Activated B cell treated with CpG ODN at 0.5 μM for 24 hours (primary cell): ENCODE measurements around the gene TCF15. TPM values are rescaled to one million over a fixed set of nuclear protein-coding genes. Genes with fewer than 3 reads are reported as not detected.

Experiments
- ATAC-seq: fragments of 200-7000 bp; cut with Tn5 transposase; one replicate; pipeline ENCODE4 v1.10.0; 2021; ENCODE audit warnings: low read depth, mild to moderate bottlenecking, moderate library complexity
- CTCF ChIA-PET: fragments of 350-600 bp; sonication (Branson Sonifier 250); formaldehyde crosslinking; loops from one replicate; lab custom pipeline; 2021; ENCODE audit warnings: antibody characterized with exemption; lab: Charles Lee
- POLR2A ChIA-PET: fragments of 350-600 bp; sonication (Branson Sonifier 250); formaldehyde crosslinking; loops from one replicate; lab custom pipeline; 2021; ENCODE audit warnings: antibody characterized with exemption; lab: Charles Lee
- DNase-seq: peaks from one replicate; pipeline ENCODE4 v3.0.0; 2022
- H3K27ac Mint-ChIP-seq: one replicate; pipeline ENCODE4 v1.8.0; 2020; ENCODE audit warnings: mixed read lengths
- H3K27me3 Mint-ChIP-seq: one replicate; pipeline ENCODE4 v1.8.0; 2021; ENCODE audit warnings: mixed read lengths
- H3K36me3 Mint-ChIP-seq: one replicate; pipeline ENCODE4 v1.8.0; 2021; ENCODE audit warnings: low read depth, mixed read lengths
- H3K4me1 Mint-ChIP-seq: one replicate; pipeline ENCODE4 v1.8.0; 2021; ENCODE audit warnings: mixed read lengths
- H3K4me3 Mint-ChIP-seq: one replicate; pipeline ENCODE4 v1.8.0; 2020; ENCODE audit warnings: mild to moderate bottlenecking, mixed read lengths
- H3K9me3 Mint-ChIP-seq: one replicate; pipeline ENCODE4 v1.8.0; 2020; ENCODE audit warnings: mixed read lengths
- CTCF ChIP-seq: fragments of 200-600 bp; IDR thresholded peaks from one replicate; pipeline ENCODE4 v1.8.0; 2022; ENCODE audit warnings: antibody characterized with exemption, mild to moderate bottlenecking
- intact Hi-C: fragments of 100-400 bp; cut with micrococcal nuclease; formaldehyde crosslinking; loops from one replicate; pipeline ENCODE4 v1.15.1; 2024
- total RNA-seq: library from RNA; stranded (reverse); gene quantifications from 2 replicates; pipeline ENCODE4 v1.2.3, GENCODE V29; 2022

Gene TCF15
- total RNA-seq, 1 donor from 2014 or later: not detected

- Mint-ChIP-seq H3K9me3 (no peaks in the 10 kb centered on the region), H3K4me1 (no peaks in the 10 kb centered on the region), H3K27ac (no peak overlapping the region), H3K4me3 (no peak overlapping the region), H3K36me3 (no peaks in the 10 kb centered on the region), H3K27me3 (peaks cover 22% of the 10 kb centered on the region)
- DNase-seq: no peak
- ChIA-PET CTCF (interaction anchor here (1.3 to 1.9 kb wide), 3 partner anchors 83 to 176 kb away, joined by 5 to 12 read pairs (median 8); no protein-coding TSS in a partner anchor), POLR2A (no interaction called here)
- intact Hi-C loops: loop anchor here (5.0 kb wide), 1 partner anchor 105 kb away; no protein-coding TSS in a partner anchor
- ATAC-seq: no peak
- TF ChIP-seq CTCF: no peak
Observed at GRCh38 chr20:562232-562897, 47.7 kb downstream of the TCF15 start.

GRCh38 chr20:561437-562231 lies 48.5 kb downstream of the TCF15 start:
- peaks cover 17% of the 10 kb centered on the region for H3K27me3 Mint-ChIP-seq
- CTCF ChIA-PET: interaction anchor here (0.8 to 1.9 kb wide), 5 partner anchors 84 to 178 kb away, joined by 4 to 12 read pairs (median 8); no protein-coding TSS in a partner anchor
- intact Hi-C loops: loop anchor here (1.0 to 5.0 kb wide), 3 partner anchors 84 to 178 kb away; no protein-coding TSS in a partner anchor
- POLR2A ChIA-PET: no interaction called here
- DNase-seq (no peak), ATAC-seq (peak; percentile 72)
- H3K9me3 Mint-ChIP-seq: no peaks in the 10 kb centered on the region
- H3K36me3 Mint-ChIP-seq: no peaks in the 10 kb centered on the region
- TF ChIP-seq CTCF: no peak
- H3K4me1 Mint-ChIP-seq: no peaks in the 10 kb centered on the region
- no peak overlapping the region for H3K27ac Mint-ChIP-seq
- H3K4me3 Mint-ChIP-seq: no peak overlapping the region

DNA sequence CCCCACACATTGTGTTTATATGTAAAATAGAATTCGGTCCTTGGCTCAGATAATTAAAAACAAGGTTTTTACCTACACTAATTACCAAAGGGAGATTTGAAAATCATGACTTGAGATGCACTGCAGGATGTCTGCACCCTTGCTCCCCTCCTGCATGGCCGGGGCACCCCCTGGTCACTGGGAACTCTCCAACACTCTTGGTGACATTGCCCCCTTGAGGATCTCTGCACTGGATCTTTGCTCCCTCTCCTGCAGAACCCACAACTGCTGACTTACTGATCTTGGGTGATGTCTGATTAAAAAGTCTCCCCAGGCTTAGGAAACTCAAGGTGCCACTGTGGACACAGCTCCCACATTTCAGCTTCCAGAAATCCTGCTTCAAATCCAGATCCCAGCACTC lies 49.4 kb downstream of the TCF15 start:
- no peaks in the 10 kb centered on the region for H3K9me3 Mint-ChIP-seq
- H3K27ac Mint-ChIP-seq: no peak overlapping the region
- H3K27me3 Mint-ChIP-seq: peaks cover 18% of the 10 kb centered on the region
- no peaks in the 10 kb centered on the region for H3K4me1 Mint-ChIP-seq
- TF ChIP-seq CTCF: no peak
- H3K36me3 Mint-ChIP-seq: no peaks in the 10 kb centered on the region
- POLR2A ChIA-PET: no interaction called here
- no peak for ATAC-seq
- no peak for DNase-seq
- intact Hi-C loops: loop anchor here (1.0 to 5.0 kb wide), 3 partner anchors 85 to 179 kb away; no protein-coding TSS in a partner anchor
- CTCF ChIA-PET: interaction anchor here (0.8 to 1.5 kb wide), 2 partner anchors 85 to 179 kb away, joined by 4 to 9 read pairs; no protein-coding TSS in a partner anchor
- H3K4me3 Mint-ChIP-seq: no peak overlapping the region

GRCh38 chr20:558117-558516 lies 52.0 kb downstream of the TCF15 start:
- no peak overlapping the region for H3K4me3 Mint-ChIP-seq
- ChIA-PET POLR2A (no interaction called here), CTCF (no interaction called here)
- DNase-seq: no peak
- H3K4me1 Mint-ChIP-seq: no peaks in the 10 kb centered on the region
- H3K9me3 Mint-ChIP-seq: no peaks in the 10 kb centered on the region
- ATAC-seq: no peak
- H3K27ac Mint-ChIP-seq: no peak overlapping the region
- intact Hi-C loops: no loop called here
- no peaks in the 10 kb centered on the region for H3K36me3 Mint-ChIP-seq
- H3K27me3 Mint-ChIP-seq: peaks cover 31% of the 10 kb centered on the region
- no peak for TF ChIP-seq CTCF

DNA sequence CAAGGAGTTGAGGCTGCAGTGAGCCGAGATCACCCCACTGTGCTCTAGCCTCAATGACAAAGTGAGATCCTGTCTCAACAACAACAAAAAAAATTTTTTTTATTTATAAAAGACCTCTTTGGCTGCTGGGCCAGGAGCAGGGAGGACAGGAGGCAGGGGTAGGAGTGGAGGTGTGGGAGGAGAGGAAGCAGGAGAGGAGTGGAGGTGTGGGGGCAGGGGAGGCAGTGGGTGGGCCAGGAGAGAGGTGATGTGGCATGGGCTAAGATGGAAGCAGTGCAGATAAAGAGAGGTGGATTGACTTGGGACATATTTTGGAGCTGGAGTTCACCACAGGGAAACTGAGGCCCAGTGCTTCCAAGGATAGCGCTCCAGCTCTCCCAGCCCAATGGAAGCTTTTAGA lies 53.1 kb downstream of the TCF15 start:
- Mint-ChIP-seq H3K27me3 (peaks cover 35% of the 10 kb centered on the region), H3K4me1 (no peaks in the 10 kb centered on the region), H3K4me3 (no peak overlapping the region), H3K9me3 (no peaks in the 10 kb centered on the region), H3K27ac (no peak overlapping the region), H3K36me3 (no peaks in the 10 kb centered on the region)
- TF ChIP-seq CTCF: no peak
- intact Hi-C loops: no loop called here
- DNase-seq: no peak
- no peak for ATAC-seq
- ChIA-PET CTCF (no interaction called here), POLR2A (no interaction called here)
